GM21786 (cell line): Measurements from ENCODE around the gene BATF2.
"Not testable (repeated sequence)": the region's sequence is repeated elsewhere in the genome, so short reads cannot be mapped to it uniquely, and the experiment has no call there.

Source experiments
- ATAC-seq: cut with Tn5 transposase; IDR thresholded peaks from one replicate; pipeline ENCODE4 v1.9.1; 2021; ENCODE audit not compliant: unreplicated experiment

The BATF2 gene

GRCh38 chr11:65013888-65014725 lies 17.3 kb upstream of the BATF2 start, which contains the start of gene ARL2:
Gene ARL2, plus strand, starts transcription at chr11:65014160. Its CDS starts 48 bp downstream, at chr11:65014208.
- ATAC-seq: peak; percentile 88

GRCh38 chr11:65013130-65013887 lies 16.5 kb upstream of the BATF2 start:
- peak; percentile 67 for ATAC-seq

- ATAC-seq: no peak
These were observed 12.1 kb upstream of the BATF2 start for GRCh38 chr11:65008873-65009272.

DNA sequence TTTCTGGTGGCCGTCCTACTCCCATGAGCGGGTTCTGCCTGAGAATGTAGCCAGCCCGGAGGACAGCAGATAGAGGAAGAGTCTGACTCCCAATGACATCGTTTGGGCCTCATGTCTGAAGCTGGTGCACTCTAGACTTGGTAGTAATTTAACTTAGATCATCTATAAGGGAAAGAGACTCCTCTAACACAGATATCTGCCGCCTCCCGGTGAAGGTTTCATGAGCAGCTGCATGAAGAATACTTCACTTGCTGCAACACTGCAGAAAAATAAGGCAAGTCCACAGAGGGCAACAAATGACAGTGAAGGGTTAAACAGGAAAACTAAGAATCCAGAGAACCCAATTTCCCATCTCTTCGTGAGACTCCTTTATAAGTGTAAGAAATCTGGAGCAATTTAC lies 11.2 kb upstream of the BATF2 start:
- ATAC-seq: no peak

DNA sequence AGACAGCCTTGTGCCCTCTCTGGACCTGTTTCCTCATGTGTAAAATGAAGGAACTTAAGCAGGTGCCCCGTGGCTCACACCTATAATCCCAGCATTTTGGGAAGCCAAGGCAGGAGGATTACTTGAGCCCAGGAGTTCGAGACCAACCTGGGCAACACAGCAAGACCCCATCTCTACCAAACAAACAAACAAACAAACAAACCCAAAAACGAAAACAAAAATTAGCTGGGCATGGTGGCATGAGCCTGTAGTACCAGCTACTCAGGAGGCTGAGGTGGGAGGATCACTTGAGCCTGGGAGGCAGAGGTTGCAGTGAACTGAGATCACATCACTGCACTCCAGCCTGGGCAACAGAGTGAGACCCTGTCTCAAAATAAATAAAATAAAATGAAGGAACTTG lies 7.2 kb upstream of the BATF2 start:
- not testable (repeated sequence) for ATAC-seq

DNA sequence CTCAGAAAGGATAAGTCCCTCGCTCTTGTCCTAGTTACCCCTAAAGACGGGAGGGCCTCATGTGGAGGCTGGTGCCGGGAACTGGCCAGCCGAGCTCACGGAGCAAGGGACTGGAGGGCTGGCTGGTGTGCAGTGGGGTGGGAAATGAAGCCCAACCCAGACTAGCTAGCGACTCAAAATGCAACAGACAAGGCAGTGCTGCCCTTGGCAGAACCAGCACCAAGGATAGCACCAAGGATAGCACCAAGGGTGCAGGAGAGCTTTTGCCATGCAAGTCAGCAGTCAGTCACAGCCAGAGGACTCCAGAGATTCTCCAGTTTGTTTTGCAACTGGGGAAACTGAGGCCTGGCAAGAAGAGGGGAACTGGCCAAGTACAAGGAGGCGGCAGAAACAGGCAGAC lies 6.5 kb upstream of the BATF2 start:
- ATAC-seq: no peak

DNA sequence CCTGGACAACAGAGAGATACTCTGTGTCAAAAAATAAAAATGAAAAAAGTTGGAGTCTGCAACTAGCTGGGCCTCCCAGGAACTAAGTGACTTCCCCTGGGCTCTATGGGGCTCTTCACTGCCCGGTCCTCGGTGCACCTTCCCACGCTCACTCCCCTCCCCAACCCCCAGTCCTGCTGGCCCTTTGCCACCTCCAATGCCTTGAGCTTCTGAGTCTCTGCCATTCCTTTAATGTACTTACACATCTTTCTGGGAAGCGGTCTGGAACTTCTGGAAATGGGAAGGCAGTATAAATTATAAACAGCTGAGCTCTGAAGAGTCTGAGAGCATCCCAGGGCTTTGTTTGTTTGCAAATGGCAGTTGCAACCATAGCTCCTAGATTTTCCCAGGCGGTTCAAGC lies 5.9 kb upstream of the BATF2 start:
- ATAC-seq: no peak

- no peak for ATAC-seq
These were observed 2.7 kb upstream of the BATF2 start for GRCh38 chr11:64999478-64999877.

GRCh38 chr11:64998690-64999431 lies 2.1 kb upstream of the BATF2 start:
- no peak for ATAC-seq

DNA sequence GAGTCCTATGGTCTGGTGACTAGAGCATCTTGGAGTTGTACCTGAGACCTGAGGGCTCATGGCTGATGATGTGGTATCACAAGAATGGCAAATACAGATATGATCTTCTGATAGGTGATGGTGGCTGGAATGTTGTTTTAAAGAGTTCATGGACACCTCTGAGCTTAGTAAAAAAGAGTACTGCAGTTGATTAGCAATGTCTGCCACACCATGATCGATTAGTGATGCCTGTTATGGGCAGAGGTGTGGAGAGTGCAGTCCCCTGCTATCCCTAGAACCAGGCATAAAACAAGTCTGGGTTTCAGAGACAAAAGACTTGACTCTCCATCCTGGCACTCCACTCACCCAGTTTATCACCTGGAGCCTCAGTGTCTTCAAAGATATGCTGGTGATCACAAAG lies 1.4 kb upstream of the BATF2 start:
- ATAC-seq: no peak

- ATAC-seq: no peak
These were observed 453 bp downstream of the BATF2 start for GRCh38 chr11:64996327-64996709.

DNA sequence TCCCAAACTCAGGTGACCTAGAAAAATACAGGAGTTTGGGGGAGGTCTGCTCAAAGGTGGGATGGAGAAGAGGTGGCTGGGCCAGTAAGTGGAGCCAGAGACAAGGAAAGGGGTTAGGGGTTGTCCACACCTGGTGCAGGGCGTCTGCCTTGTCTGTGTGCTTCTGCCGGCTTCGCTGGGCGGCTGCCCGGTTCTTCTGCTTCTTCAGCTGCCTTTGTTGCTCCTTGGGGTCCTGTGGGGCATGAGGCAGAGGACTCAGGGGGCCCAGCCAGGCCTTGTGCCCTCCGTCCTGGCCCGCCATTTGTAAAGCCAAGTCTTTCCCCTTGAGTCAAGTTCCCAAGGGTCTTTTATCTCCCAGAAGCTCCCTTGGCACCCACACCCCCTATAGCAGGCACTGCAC lies 2.5 kb downstream of the BATF2 start:
- no peak for ATAC-seq

DNA sequence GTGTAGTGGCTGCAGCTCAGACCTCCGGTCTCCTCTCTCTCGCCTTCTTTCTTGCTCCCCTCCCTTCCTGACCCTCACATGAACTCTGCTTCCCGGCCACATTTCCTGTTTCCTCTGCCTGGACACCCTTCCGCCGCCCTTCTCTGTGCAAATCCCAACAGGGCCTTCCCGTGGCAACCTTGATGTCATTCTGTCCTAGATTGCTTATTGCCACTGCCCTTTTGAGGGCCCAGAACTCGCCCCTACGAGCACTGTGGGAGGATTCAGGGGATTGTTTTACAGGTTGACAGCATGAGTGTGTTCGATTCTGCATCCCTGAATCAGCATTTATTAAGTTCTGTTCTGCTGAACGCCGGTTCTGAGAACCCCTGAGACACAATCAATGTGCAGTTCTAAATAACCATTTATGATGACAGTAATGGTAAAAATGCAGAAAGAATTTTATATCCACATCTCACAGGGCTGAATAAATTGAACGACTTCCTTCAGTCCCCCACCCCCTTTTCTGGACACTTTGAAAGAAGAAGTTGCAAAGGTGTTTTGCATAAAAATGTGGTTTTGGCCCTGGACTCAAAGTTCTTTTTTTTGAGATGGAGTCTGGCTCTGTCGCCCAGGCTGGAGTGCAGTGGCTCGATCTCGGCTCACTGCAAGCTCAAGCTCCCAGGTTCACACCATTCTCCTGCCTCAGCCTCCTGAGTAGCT lies 6.4 kb downstream of the BATF2 start:
- no peak for ATAC-seq

DNA sequence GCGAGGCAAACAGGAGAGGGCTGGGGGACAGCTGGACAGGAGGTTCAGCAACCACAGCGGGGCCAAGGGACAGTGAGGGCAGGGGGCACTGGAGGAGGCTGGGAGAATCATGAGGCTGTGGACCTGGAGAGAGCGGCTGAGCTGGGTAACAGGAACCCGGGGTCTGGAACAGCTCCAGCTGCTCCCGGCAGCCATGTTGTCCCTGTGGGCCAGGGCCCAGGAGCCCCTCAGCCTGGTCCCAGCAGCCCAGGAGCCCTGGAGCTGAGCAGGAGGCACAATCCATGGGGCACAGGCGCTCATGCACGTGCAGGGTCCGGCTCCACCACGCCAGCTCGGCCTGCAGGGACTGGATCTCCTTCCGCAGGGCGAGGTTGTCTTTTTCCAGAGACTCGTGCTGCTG lies 7.4 kb downstream of the BATF2 start:
- no peak for ATAC-seq

GRCh38 chr11:64987998-64988854 lies 8.5 kb downstream of the BATF2 start:
- ATAC-seq: no peak

DNA sequence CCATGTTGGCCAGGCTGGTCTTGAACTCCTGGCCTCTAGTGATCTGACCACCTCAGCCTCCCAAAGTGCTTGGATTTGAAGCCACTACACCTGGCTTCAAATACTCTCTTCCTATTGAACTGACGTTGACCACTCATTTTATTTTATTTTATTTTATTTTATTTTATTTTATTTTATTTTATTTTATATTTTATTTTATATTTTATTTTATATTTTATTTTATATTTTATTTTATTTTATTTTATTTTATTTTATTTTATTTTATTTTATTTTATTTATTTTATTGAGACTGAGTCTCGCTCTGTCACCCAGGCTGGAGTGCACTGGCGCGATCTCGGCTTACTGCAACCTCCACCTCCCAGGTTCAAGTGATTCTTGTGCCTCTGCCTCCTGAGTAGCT lies 13.4 kb downstream of the BATF2 start:
- not testable (repeated sequence) for ATAC-seq

GRCh38 chr11:64976651-64977050 lies 20.1 kb downstream of the BATF2 start:
- ATAC-seq: no peak

DNA sequence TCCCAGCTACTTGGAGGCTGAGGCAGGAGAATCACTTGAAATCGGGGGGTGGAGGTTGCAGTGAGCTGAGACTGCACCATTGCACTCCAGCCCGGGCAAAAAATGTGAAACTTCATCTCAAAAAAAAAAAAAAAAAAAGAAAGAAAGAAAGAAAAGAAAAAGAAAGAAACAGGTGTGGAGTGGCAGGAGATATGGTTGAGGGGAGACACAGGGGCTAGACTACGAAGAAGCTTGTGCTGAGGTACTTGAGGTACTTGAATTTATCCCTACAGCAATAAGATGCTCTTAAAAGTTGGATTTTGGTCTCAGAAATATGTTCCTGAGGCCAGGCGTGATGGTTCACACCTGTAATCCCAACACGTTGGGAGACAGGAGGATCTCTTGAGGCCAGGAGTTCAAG lies 22.6 kb downstream of the BATF2 start:
- no peak for ATAC-seq

- ATAC-seq: no peak
These were observed 25.1 kb downstream of the BATF2 start, which contains the start of gene MAJIN for GRCh38 chr11:64971421-64972233. Gene MAJIN, minus strand, starts transcription at chr11:64972108. Its CDS starts 12,703 bp downstream, at chr11:64959405.
